ENCODE measurements around the gene LRP1. TPM values are rescaled to one million over a fixed set of nuclear protein-coding genes. Genes with fewer than 3 reads are reported as not detected.

The LRP1 gene
- total and polyA plus RNA-seq, 2 of the 13 experiments (the other 11 are each of a cell fraction or from before 2014, with no cell fraction given): 14.7 to 30.8 TPM

- TF ChIP-seq, protein P1, sequence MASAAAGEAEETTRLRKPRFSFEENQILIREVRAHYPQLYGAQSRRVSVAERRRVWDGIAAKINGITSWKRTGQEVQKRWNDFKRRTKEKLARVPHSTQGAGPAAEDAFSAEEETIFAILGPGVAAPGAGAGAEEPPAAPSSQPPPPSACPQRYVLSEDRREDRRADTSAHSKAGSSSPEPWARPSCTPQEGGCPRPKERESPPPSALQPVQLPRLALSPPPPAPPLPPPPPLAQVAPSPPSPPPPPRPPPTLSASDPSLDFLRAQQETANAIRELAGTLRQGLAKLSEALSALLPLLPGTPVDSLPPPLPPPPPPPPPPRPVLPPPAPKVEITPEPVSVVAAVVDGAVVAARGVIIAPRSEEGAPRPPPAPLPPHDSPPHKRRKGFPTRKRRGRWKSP (CRISPR knock-in tag; IDR thresholded peaks at IDR 0.05): no peak
- peak; percentile 75 for TF ChIP-seq GATAD2A (CRISPR knock-in tag; IDR thresholded peaks at IDR 0.05)
- no peak for TF ChIP-seq HOXA7 (CRISPR knock-in tag; IDR thresholded peaks at IDR 0.05)
- TF ChIP-seq KAT8 (CRISPR knock-in tag; IDR thresholded peaks at IDR 0.05): no peak
- no peak for TF ChIP-seq ZNF724P (CRISPR knock-in tag; IDR thresholded peaks at IDR 0.05; ENCODE audit: borderline replicate concordance)
- no peak for TF ChIP-seq ZNF256 (CRISPR knock-in tag; conservative IDR thresholded peaks at IDR 0.05)
- TF ChIP-seq, protein P2, sequence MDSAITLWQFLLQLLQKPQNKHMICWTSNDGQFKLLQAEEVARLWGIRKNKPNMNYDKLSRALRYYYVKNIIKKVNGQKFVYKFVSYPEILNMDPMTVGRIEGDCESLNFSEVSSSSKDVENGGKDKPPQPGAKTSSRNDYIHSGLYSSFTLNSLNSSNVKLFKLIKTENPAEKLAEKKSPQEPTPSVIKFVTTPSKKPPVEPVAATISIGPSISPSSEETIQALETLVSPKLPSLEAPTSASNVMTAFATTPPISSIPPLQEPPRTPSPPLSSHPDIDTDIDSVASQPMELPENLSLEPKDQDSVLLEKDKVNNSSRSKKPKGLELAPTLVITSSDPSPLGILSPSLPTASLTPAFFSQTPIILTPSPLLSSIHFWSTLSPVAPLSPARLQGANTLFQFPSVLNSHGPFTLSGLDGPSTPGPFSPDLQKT (CRISPR knock-in tag; IDR thresholded peaks at IDR 0.05; ENCODE audit: borderline replicate concordance): no peak
- TF ChIP-seq, protein P3, sequence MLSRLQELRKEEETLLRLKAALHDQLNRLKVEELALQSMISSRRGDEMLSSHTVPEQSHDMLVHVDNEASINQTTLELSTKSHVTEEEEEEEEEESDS (CRISPR knock-in tag; IDR thresholded peaks at IDR 0.05; ENCODE audit: borderline replicate concordance): no peak
- peak; percentile 71; the same call in 1 of the 2 replicates for TF ChIP-seq RXRA (CRISPR knock-in tag; IDR thresholded peaks at IDR 0.05)
- TF ChIP-seq ATAD3A (CRISPR knock-in tag; IDR thresholded peaks at IDR 0.05): no peak
- 0 out of 2 replicates have a peak, but pooled peaks have one; percentile 46 for TF ChIP-seq ZNF709 (CRISPR knock-in tag; IDR thresholded peaks at IDR 0.05)
- TF ChIP-seq, protein P4, sequence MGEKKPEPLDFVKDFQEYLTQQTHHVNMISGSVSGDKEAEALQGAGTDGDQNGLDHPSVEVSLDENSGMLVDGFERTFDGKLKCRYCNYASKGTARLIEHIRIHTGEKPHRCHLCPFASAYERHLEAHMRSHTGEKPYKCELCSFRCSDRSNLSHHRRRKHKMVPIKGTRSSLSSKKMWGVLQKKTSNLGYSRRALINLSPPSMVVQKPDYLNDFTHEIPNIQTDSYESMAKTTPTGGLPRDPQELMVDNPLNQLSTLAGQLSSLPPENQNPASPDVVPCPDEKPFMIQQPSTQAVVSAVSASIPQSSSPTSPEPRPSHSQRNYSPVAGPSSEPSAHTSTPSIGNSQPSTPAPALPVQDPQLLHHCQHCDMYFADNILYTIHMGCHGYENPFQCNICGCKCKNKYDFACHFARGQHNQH (CRISPR knock-in tag; IDR thresholded peaks at IDR 0.05): no peak; the same call in 1 of the 2 replicates
- TF ChIP-seq ZNF484 (CRISPR knock-in tag; IDR thresholded peaks at IDR 0.05; ENCODE audit: borderline replicate concordance, low read depth): no peak
- TF ChIP-seq ZNF121 (CRISPR knock-in tag; IDR thresholded peaks at IDR 0.05): no peak
- TF ChIP-seq, protein P5, sequence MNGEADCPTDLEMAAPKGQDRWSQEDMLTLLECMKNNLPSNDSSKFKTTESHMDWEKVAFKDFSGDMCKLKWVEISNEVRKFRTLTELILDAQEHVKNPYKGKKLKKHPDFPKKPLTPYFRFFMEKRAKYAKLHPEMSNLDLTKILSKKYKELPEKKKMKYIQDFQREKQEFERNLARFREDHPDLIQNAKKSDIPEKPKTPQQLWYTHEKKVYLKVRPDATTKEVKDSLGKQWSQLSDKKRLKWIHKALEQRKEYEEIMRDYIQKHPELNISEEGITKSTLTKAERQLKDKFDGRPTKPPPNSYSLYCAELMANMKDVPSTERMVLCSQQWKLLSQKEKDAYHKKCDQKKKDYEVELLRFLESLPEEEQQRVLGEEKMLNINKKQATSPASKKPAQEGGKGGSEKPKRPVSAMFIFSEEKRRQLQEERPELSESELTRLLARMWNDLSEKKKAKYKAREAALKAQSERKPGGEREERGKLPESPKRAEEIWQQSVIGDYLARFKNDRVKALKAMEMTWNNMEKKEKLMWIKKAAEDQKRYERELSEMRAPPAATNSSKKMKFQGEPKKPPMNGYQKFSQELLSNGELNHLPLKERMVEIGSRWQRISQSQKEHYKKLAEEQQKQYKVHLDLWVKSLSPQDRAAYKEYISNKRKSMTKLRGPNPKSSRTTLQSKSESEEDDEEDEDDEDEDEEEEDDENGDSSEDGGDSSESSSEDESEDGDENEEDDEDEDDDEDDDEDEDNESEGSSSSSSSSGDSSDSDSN (CRISPR knock-in tag; IDR thresholded peaks at IDR 0.05): peak; percentile 51
- TF ChIP-seq MAX (IDR thresholded peaks at IDR 0.05): peak; percentile 23
- TF ChIP-seq, protein P6, sequence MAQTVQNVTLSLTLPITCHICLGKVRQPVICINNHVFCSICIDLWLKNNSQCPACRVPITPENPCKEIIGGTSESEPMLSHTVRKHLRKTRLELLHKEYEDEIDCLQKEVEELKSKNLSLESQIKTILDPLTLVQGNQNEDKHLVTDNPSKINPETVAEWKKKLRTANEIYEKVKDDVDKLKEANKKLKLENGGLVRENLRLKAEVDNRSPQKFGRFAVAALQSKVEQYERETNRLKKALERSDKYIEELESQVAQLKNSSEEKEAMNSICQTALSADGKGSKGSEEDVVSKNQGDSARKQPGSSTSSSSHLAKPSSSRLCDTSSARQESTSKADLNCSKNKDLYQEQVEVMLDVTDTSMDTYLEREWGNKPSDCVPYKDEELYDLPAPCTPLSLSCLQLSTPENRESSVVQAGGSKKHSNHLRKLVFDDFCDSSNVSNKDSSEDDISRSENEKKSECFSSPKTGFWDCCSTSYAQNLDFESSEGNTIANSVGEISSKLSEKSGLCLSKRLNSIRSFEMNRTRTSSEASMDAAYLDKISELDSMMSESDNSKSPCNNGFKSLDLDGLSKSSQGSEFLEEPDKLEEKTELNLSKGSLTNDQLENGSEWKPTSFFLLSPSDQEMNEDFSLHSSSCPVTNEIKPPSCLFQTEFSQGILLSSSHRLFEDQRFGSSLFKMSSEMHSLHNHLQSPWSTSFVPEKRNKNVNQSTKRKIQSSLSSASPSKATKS (CRISPR knock-in tag; IDR thresholded peaks at IDR 0.05): no peak
- TF ChIP-seq MTF2 (CRISPR knock-in tag; IDR thresholded peaks at IDR 0.05; ENCODE audit: borderline replicate concordance): no peak
These were observed 19.0 kb downstream of the LRP1 start, which contains the start of gene LRP1-AS (continued) for GRCh38 chr12:57146961-57147944.

Data from HepG2 (cell line).